ENCODE measurements around the gene GFPT2.

Gene GFPT2

DNA sequence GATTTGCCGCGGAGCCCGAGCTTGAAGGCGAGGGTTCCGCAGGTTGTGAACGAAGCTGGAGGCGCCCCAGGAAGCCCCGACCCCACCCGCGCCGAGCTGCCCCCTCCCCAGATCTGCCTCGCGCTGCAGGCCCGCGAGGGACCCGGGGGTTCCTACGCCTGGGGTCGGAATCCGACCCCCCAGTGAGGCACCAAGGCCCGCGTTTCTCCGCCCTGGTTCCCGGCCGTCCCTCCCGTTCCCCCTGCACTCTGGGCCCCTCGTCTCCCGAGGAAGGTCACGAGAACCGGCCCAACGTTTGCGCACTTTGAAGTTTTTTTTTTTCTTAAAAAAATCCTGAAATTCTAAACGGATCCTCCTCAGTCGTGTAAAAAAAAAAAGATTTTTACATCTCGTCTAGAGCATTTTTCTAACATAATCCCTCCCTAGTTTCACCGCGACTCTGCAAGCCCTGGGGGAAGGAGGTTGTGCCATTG, 880 bp upstream of the GFPT2 start:
- no peak for DNase-seq
- intact Hi-C loops (cut with DNase I) = loop anchor here (10.0 kb wide), 1 partner anchor 121 kb away; no protein-coding TSS in a partner anchor

DNA sequence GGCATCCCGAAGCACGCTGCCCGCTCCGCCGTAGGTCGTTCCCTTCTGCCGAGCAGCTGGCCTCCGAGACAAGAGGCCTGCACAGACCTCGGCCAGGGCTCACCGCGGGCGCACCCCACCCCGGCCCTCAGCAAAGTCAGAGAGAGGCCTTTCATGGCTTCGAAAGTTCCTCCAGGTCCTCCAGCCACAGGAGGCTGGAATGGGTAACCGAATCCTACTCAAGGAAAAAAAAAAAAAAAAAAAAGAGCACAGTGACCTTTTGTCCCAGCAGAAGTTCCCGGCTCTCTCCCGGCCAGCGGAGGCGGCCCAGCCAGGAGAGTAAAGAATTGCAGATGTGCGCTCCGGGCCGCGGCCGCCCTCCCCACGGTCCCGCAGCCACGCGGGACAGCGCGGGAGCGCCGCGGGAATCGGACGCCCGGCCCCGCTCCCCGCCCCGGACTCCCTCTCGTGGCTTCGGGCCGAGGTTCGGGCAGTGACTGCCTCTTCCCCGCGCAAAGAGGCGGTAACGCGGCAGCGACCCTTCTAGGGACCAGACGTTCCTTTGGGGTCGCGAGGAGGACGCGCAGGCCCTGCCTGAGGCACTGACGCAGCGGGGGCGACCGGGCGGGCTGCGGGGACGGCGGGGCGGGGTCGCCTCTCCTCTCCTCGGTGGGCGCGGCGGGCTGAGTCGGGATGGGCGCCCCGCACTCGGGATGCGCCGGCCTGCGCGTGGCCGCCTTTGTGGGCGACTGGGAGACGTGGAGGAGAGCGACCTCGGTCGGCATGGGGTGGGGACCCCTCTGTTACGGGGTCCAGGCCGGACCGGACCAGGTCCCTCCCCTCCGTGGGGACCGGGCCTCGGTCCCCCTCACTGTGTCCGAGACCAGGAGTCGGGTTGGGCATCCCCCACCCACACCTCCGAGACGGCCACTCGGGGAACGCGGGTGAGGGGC, 754 bp downstream of the GFPT2 start:
- intact Hi-C loops (cut with DNase I) = loop anchor here (10.0 kb wide), 1 partner anchor 122 kb away; no protein-coding TSS in a partner anchor
- peak in 4 of 10 donors; percentile 16 to 89 (median 60) for DNase-seq

DNA sequence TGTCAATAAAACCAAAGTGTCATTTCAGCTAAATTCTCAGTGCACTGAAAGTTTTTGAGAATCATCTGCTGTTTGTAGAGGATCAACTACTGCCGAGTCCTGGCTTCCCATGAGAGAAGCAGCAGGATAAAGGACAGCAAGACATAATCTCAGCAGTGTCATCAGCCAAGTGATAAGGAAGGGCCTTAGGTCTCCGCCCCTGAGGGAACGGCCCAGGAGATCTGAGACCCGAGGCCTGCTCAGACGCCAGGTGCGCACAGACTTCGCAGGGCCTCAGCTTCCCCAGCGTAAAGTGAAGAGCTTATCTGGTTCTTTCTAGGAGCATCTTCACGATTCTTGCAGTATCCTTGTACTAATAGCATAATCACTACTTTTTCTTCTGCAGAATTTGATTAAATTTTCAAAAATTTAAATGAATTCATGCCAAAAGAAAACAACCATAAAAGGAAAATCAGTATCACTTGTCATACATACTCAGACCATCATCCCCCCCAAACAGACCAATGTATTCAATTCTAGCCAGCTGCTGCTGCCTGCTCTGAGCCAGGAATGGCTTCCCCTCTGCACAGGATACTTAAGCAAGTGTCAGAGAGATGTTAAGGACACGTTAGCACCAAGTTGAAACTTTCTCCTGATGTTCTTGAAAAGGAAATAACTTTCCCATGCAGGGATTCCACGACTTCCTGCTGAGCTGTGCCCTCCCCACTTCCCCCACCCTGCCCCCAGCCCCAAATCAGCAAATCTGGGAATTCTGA, 2.2 kb downstream of the GFPT2 start:
- no peak for DNase-seq

DNA sequence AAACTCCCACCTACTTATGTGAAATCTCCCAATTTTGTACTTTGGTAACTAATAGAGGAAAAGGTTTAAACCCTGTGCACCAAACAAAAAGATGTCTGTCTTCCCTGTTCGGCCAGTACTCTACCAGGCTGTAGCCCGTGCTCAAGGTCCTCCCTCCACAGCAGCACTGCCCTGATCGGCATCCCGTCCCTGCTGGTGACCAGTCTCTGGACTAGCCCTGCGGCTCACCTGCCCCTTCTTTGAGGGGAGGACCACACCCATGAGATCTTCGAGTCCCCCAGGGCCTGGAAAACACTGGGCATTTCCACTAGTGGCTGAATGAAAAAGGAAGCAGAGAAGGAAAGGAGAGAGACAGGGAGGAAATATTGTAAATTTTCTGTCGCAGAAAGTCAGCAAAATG, 2.8 kb downstream of the GFPT2 start:
- intact Hi-C loops (cut with DNase I) = loop anchor here (10.0 kb wide), 1 partner anchor 125 kb away; no protein-coding TSS in a partner anchor
- peak in 1 of 10 donors; percentile 72 for DNase-seq

More for the DNA sequence above, 2.2 kb downstream of the GFPT2 start:
- intact Hi-C loops (cut with DNase I) = loop anchor here (10.0 kb wide), 1 partner anchor 124 kb away; no protein-coding TSS in a partner anchor

DNA sequence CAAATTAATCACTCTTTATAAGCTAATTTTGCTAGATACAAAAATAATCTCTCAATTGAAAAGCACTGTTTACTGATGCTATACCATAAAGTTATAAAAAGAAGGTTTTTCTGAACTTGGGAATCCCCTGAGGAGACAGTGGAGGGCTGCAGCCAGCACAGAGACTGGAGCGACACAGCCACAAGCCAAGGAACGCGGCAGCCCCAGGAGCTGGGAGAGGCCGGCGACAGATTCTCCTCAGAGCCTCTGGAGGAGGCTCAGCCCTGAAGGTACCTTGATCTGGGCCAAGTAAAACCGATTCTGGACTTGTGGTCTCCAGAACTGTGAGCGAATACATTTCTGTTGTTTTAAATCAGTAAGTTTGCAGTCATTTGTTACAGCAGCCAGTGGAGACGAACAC, 3.7 kb downstream of the GFPT2 start:
- intact Hi-C loops (cut with DNase I) = no loop called here
- DNase-seq = peak in 1 of 10 donors; percentile 5

DNA sequence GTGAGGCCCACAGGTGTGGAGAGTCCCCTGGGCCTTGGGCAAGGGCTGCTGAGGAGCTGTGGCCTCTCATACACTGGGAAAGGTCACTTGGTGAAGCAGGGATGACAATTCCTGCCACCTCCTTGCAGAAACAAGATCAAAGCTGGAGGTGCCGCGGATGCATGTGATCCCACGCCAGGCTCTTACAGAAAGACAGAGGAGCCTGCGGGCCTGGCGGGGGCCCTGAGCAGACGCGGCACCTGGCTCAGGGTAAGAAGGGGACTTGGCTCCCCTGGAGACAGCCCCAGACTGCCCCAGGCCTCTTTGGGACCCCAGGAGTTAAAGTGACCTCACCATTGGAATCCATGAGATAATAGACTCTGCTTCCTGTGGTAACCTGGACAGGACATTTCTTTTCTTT, 4.8 kb downstream of the GFPT2 start:
- intact Hi-C loops (cut with DNase I) = no loop called here
- DNase-seq = no peak

DNA sequence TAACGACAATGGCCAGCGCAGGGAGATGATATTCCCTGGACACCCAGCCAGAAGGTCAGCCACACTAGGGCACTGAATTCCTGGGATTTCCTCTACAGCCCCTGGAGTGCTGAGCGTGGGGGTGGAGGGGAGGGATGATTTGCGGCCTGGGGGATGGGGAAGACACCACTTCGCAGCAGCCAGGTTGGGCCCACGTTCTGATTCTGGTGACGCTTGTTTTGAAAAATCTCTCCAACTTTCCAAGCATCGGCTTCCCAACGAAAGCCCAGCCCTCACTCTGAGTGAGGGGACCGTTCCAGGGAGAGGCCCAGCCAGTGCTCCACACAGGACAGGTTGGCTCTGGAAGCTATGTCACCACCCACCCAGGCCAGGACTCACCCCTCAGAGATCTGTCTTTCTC, 5.4 kb downstream of the GFPT2 start:
- intact Hi-C loops (cut with DNase I) = no loop called here
- no peak for DNase-seq

DNA sequence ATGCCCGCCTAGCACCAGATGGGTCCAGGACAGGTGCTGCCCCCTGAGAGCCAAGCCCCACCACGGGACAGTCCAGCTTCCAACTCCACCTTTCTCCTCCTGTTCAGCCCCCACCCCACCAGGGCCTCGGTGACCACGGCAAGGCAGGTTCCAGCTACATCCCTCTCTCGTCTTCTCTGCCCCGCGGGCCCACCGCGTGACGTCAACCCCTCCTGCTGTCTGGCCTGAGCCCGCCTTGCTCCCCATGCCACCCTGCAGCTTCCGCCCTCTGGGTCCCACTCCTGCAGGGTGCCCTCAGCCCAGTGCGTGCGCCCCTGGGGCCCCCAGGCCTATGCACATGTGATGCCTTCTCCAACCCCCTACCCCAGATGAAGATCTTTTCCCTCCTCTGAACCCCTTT, 6.8 kb downstream of the GFPT2 start:
- no peak for DNase-seq
- intact Hi-C loops (cut with DNase I) = no loop called here

DNA sequence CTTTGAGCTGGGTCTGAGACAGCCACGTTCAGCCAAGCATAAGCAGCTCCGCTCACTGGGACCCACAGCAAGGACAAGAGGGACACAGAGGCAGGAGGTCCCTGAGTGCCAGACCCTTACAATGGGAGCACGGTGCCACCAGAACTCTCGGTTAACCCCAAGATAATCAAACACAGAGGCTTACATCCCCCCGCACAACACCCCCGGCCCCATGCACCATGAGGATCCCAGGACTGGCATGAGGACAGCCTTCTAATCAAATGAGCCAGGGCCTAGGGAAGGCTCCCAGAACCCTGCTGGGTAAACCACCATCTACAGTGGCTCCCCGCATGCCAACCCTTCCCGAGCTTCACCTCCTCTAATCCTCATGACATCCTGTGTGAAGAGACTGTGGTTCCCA, 7.4 kb downstream of the GFPT2 start:
- intact Hi-C loops (cut with DNase I) = no loop called here
- DNase-seq = peak in 1 of 10 donors; percentile 8

DNA sequence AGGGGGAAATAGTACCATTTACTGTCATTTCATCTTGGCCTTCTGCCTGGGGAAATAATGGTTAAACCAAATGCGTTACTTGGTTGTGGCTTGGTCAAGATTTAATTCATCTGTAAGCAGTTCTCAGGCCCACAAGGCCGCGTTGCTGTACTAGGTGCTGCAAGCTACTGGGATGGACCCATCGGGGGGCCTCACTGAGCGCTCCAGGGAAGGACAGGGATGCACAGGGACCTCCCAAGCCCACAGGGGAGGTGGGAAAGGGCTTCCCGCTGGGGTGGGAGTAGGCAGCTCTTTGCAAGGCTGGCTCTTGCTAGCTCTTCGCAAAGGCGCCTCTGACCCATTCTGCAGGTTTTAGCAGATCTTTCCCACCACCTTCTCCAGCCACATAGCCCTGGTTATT, 8.0 kb downstream of the GFPT2 start:
- intact Hi-C loops (cut with DNase I) = no loop called here
- peak in 1 of 10 donors; percentile 50 for DNase-seq

DNA sequence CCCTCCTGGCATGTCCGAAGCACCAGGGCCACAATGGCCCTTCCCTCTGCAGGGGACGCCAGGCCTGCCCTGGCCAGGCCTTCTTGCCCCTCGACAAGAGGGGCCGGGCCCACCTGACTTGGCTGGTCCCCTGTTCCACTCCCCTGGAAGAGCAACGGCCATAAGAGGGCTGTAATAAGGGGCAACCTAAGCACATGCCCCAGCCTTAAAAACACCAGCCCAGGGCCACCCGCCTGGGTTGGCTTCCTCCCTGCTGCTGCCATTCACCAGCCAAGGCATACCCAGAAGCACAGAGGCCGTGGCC, 8.5 kb downstream of the GFPT2 start:
- intact Hi-C loops (cut with DNase I) = no loop called here
- DNase-seq = peak in 1 of 10 donors; percentile 16

DNA sequence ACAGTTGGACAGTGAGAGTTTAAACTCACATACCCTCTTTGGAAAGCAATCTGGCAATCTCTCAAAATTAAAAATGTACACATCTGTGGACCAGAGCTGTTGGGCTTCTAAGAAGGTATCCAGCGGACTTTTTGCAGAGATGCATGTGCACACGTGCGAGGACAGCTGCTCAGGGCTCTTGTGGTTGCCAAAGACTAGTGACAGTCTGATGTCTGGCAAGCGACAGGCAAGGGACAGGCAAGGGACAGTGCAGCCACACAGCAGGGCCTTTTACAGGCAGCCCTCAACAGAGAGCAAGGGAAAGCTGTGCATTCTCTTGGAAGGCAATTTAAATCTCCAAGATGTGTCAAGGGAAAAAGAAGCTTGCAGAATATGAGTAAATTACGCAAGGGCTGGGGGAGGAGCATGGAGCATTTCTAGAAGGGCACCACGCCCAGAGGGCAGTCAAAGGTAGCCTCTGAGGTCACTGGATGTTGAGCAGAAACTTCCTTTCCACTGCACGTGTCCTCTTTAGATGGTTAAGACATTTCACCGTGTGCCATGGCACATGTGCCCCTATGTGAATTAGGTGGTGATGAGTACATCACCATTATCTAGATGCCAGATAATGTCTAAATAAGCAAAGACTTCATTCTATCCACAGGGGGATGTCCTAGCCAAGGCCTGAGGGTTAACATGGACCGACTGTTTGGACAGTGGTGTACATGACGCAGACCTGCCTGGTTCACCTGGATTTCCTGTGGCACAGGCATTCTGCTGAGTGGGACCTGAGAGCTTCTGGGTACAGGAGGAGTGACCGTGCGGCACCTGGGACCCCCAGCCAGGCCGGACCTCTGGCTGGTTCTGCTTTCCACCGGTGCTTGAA, 9.1 kb downstream of the GFPT2 start:
- intact Hi-C loops (cut with DNase I) = no loop called here
- peak in 4 of 10 donors; percentile 26 to 83 (median 76) for DNase-seq

DNA sequence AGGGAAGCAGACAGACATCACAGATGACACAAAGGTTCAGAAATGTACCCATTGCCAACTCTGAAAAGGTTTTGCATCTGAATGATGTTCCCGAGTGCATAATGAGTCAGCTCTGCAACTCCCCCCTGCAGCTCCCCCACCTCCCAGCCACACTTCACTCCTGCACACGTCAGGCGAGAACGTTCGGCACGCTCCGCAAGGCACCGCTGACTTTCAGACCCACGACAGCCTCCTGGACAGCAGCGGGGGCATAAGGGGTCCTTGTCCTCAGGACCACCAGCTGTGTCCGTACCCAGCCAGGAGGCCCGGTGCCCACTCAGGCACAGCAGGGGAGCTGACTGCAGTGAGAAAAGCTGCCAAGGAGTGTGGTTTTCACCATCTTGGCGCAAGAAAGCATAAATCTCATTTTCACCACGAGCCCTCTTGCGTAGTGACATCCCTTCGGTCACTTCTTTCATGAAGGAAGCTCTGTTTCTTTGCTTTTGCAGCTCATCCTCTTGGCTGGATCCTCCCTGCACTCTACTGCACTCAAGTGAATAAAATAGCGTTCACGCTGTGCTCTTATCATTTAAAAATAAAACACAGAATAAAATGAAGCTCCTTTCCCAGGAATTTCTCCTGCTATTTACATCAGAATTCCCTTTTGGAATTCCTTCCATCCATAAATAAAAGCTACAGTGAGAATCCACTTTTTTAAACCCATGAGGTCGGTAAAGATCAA, 9.9 kb downstream of the GFPT2 start:
- peak in 5 of 10 donors; percentile 29 to 88 (median 79) for DNase-seq
- intact Hi-C loops (cut with DNase I) = no loop called here

DNA sequence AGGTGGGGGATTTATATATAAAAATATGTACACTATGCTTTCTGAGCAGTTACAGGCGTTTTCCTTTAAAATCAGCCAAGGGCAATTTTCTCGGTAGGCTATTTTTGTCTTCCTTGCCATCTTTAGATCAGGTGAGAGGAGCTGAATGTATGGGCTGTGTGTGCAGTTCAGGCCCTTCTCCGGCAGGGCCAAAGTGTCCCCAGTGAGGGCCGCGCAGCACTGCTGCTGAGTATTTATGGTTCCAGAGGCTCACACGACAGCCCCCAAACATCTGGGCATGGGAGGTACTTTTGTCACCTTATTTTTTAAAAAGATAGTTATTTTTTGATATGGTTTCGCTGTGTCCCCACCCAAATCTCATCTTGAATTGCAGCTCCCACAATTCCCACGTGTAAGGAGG, 11.5 kb downstream of the GFPT2 start:
- intact Hi-C loops (cut with DNase I) = no loop called here

DNA sequence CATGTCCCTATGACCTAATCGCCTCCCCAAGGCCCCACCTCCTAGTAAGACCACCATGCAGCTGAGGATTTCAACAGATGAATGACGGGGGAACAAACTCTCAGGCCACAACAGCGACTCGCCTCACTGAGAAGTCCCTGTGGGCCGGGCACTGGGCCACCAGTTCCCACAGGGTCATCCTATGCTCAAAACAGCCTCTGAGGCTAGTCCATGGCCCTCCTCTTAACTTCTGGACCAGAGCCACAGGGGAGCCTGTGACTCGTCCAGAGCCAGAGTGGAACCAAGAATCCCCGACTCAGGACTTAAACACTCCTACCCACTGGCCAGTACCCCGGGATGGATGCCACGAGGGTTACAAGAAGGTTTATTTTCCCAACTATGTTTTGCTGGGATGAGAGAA, 12.3 kb downstream of the GFPT2 start:
- intact Hi-C loops (cut with DNase I) = no loop called here
- DNase-seq = peak in 3 of 10 donors; percentile 6 to 66 (median 59)

More for the DNA sequence above, 11.5 kb downstream of the GFPT2 start:
- peak in 2 of 10 donors; percentile 18 to 23 for DNase-seq

DNA sequence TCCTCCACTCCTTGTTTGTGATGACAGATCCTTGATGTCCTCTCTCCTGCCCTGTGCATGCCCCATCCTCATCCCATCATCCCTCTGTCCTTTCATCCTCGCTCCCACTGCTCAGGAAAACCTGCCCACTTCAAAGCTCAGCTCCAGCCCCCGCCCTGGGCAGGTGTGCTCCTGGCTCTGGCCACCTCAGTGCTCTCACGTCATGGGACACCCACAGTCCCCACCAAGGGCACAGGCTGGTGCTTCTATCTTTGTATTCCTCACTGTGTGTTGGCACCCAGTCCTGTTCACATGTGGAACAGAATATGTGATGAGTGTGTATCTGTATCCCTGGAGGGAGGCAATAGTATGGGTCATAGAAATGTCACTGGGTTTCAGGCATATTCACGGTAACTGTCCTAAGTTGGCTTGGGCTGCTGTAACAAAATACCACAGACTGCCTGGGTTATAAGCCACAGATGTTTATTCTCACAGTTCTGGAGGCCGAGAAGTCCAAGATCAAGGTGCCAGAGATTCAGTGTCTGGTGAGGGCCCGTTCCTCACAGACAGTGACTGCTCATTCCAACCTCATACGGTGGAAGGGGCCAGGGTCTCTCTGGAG, 13.5 kb downstream of the GFPT2 start:
- intact Hi-C loops (cut with DNase I) = no loop called here
- DNase-seq = peak in 1 of 10 donors; percentile 33

DNA sequence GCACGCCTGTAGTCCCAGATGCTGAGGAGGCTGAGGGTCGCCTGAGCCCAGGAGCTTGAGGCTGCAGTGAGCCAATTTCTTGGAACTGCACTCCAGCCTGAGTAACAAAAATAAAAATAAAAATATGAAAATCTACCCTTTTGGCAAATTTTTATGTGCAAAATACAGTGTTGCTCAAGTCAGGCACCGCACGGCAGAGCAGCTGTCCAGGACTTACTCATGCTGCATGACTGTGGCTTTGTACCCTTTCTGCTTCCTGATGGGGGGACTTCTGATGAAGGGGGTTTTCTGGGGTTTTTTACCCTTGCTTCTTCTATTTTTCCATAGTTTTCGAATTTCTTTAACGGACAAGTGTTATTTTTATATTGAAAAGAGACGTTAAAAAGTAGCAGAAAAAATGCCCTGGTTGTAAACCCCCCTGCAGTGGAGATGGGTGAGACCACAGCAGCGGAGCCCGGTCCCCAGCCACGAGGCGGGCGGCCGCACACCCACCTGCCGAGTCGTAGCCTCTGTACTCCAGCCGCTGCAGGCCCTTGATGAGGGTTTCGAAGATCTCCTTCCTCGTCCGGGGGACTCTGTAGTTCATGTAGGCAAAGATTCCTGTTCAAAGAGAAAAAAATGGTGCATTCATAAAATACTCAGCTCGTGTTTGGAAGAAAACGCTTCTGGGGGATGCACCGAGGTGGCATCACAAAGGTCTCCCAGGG, 15.0 kb downstream of the GFPT2 start:
- intact Hi-C loops (cut with DNase I) = no loop called here

DNA sequence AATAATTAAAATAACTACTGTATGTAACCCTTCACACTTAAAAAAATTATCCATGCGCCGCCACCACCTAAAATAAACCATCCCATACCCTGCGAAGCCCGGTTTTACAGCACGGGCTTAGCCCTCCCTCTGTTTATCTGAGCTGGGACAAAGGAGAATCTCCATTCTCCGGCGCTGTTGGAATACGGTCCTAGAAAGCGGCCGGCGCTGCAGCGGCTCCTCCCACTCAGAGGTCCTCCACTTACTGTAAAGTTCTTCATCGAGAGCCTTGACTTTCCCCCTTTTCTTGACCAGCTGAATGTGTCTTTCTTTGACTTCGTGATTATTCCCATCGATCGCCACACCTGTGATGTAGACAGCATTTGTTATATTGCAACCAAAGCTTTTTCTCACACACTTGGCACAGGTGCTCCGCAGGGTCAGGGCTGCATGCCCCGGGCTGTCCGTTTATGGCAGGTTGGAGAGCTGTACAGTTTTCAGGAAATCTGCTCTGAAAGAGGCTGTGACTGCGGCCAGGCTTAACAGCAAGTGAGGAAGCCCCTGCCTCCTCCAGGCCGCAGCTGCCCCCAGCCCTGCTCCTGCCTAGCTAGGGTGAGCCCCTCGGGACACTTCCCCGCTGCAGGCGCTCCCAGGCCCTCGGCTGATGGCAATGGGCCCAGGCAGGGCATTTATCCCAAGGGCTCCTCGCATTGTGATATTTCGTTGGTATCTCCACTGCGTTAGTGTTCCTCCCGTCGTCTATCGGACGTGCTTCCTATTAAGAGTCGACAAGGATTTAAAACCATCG, 16.7 kb downstream of the GFPT2 start:
- intact Hi-C loops (cut with DNase I) = no loop called here
- DNase-seq = peak in 2 of 10 donors; percentile 44 to 71

More for the DNA sequence above, 15.0 kb downstream of the GFPT2 start:
- peak in 1 of 10 donors; percentile 67 for DNase-seq
